HG02852 (cell line): ENCODE measurements around the gene ABI3BP.
A peak's percentile ranks its signal among the peaks of the same experiment; 100 is the strongest.

Experiments used
- ATAC-seq: cut with Tn5 transposase; IDR thresholded peaks from one replicate; pipeline ENCODE4 v1.9.1; 2021; ENCODE audit warnings: mild to moderate bottlenecking, moderate library complexity; ENCODE audit not compliant: unreplicated experiment

ABI3BP gene

DNA sequence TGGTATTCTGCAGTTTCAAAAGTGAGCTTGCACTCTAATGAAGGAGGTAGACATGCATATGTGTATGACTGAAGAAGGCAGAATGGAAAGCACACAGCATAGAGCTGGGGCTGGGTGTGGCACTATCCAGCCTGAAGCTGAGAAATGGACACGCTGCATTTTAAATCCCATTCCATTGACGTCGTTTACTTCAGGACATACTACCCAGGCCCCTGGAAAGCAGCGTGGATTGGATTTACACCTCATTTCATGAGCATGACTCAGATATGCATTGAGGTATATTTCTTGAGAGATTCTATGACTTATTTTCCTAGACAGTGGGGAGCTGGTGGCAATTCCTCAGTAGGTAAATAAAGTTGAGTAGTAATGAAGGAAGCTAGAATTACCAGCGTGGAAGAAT lies 101.4 kb downstream of the ABI3BP start:
- ATAC-seq, result no peak

DNA sequence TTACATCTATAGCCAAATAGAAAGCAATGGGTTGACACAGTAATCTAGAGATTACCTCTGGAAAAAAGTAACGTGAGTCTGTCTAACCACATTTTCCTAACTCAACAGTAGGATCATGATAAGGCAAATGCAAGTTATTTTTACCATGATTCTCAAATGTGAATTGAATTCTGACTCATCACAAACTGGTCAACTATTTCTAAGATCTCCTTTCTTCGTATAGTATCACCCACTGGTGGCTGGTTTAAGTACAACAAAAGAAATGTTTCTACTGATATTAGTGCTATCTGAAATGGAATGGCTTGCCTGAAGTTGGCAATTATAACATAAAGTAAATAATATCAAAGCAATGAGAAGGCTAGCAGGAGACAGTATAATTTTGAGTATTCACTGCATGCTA lies 102.2 kb downstream of the ABI3BP start:
- ATAC-seq, result no peak

DNA sequence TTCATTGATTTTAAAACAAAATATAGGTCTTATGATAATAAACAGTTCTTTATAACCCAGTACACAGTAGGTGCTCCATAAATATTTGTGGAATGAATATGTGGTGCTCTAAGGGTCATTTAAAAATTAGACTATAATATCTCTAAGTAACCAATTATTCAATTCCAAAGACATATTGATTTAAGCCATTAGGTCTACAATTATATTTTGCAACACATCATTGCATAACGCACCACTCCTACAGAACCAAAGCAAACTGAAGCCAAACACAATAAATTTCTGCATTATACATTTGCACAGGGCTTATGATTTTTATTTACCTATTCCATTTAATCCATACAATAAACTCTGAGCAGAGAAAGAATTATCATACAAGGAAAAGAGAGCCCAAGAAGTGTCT lies 104.3 kb downstream of the ABI3BP start:
- no peak for ATAC-seq

DNA sequence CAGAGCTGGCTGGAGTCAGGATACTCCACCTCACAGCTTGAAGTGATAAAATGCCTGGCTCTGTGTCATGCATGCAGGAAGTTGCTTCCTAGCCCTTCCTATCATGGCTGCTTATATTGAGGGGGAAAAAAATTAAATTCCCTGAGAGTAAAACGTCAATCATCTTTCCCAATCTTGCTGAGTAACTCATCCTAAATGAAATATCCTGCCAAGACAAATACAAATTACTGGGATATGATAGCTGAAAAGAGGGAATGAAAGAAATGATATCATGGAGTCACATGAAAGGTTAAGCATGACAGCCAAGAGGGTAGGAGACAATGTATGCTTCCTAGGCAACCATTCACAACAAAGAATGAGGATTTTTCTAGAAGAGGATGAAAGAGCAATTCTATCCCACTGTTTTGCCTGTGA lies 110.6 kb downstream of the ABI3BP start:
- ATAC-seq, result no peak

DNA sequence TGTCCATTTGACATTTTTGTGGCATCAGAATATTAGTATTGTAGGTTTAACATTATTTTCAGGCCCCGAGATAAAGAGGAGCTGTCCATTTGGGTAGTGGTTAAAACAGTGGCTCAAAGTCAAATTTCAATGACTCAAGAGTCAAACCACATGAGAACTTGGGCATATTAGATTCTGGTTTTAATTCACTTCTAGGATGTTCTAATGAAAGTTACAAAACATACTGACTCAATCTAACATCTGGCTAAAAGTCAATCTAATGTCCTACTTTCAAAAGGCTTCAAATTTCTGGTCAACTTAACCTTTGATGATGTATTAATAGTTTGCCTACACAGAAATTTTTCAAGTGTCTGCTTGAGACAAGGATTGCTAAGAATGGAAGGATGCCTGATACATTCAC lies 112.4 kb downstream of the ABI3BP start:
- ATAC-seq, result no peak

DNA sequence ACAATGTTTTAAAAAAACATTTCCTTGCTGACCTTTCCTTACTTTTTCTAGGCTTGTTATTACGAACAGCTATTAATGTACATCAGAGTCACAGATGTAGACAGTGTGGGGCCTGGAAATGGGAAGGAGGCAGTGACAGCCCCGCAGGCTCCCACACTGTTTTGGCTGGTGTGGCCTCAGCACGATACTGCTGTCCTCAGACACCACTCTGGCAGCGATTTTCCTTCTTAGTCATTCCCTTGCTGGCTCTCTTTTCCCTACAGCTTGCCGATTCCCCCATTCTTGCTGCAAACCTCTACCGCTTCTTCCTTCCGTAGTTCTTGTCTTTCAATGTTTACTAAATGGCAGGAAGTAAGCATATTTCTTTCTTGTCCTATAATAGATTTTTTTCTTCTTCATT lies 113.1 kb downstream of the ABI3BP start:
- no peak for ATAC-seq

DNA sequence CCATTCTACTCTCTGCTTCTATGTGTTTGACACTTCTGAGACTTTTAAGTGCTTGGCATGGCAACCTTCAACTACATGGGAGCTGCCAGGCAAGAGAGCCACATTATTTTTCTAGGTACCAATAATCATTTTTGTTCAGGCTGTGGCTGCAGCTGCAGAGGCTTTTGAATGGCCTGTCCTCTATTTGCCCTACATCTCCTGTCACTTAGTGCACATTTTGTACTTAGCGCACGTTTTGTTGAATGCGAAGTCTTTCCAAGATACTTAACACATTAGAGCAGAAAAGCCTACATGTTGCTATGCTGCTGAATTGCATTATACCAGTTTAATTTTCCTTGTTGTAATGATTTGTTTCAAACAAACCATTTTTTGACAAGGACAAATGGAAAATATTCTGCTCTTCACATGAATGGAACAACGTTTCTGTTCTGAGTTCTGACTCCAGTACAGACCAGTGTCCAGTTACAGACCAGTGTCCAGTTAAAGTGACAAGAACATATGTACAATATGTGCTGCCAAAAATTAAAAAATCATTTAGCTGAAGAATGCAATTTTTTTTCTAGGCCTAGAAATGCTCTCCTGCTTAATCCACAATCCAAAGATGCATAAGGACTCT lies 113.9 kb downstream of the ABI3BP start:
- ATAC-seq, result no peak

DNA sequence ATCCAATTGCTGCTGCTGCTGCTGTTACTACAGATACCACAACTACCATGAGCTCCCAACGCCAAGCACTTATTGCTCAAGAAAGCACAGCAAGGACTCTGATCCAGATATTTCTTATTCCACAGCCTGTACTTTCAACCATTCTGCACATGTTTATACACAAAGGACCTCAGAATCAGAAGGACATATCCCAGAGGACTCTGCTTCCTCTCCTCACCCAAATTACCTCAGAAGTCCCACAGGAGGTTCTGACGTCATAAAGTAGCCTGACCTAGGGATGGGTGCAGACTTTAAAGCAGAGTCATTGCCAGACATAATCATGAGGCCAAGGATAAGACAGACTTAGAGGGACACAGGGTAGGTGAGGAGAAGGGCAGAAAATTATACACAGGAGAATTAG lies 115.9 kb downstream of the ABI3BP start:
- ATAC-seq, result no peak

DNA sequence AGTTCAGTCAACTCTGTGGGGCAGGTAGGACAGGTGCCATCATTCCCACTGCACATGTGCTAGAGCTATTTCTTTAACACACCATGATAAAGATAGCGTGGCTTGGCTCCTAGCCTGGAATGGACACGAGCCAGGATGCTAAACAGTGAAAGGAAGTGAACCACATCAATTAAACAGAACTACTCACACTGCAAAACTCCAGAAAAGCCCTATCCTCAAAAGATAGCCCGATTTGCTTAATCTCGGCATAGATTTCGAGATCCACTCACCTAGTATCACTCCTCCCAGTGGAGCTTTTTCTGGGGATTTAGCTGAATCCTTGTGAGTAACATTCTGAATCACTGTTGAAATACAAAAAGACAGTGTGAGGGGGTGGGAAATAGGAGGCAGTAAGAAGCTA lies 118.0 kb downstream of the ABI3BP start:
- ATAC-seq, result no peak

DNA sequence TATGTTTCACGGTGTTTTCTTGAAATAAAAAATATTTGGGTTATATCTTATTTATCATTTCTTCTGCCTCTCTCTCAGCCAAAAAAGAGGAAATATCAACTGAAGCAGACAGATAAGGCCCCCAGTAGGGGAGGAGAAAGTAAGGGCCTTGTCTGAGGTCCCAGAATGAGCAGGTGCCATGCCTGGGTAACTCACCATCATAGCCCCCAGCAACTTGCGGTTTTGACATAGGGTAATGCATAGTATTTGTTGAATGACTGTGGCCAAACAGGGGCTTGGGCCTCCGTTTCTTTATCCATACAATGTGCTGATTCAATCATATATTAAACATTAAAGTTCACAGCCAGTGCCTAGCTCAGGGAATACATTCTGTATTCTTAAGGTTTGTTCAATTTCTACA lies 119.6 kb downstream of the ABI3BP start:
- no peak for ATAC-seq

DNA sequence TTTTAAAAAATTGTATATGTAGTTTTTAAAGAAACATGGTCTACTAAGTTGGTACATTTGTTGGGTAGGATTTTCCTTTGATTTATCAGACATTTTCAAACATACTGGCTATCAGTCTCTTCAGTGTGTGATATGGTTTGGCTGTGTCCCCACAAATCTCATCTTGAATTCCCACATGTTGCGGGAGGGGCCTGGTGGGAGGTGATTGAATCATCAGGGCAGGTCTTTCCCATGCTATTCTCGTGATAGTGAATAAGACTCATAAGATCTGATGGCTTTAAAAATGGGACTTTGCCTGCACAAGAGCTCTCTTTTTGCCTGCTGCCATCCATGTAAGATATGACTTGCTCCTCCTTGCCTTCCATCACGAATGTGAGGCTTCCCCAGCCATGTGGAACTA lies 121.9 kb downstream of the ABI3BP start:
- ATAC-seq, result no peak

DNA sequence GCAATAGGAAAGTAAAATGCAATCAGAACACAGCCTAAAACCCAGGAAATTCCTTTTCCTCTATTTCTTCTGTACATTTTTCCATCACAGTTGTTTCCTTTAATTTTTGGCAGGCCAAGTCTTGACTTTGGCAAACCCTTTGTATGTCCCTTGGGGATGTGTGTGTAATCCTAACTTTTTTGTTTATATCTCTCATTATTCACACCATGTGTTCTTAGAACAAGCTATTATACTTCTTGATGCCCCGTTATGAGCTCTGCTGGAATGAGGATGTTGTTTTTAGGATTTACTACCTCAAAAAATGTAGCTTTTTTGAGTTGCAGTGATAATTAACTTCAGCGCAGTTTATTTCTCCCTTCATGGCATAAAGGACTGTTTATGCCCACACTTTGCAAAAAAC lies 123.4 kb downstream of the ABI3BP start:
- ATAC-seq, result no peak

DNA sequence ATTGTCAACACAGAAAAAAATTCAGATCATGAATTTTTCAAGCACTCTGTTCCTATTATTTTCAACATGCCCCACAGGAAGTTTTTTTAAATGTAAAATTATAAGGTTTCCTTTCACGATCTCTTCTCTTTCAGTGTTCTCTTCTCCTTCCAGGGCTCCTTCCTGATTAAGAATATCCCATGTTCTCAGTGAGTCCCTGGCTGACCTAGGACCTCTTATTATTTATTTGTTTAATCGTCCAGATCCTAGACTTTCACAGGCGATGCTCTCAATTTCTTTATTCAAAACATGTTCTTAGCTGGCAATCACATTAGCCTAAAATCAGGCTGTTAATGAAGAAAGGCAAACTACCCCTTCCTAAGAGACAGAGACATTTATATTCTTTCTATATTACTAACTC lies 124.3 kb downstream of the ABI3BP start:
- no peak for ATAC-seq

DNA sequence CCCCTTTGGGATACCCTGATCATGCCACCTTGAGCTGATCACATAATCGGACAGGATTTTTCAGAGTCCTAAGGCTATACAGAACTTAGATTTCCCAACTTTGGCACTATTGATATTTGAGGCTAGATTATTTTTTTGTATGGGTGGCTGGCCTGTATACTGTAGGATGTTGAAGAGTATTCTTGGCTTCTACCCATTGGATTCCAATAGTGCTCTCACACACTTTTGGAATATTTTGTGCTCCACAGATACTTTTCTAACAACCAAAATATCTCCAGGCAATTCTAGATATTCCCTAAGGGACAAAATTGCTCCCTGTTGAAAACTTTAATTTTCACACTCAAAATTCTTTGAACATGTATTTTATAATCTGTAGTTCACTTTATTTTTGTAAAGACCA lies 125.1 kb downstream of the ABI3BP start:
- ATAC-seq, result no peak

DNA sequence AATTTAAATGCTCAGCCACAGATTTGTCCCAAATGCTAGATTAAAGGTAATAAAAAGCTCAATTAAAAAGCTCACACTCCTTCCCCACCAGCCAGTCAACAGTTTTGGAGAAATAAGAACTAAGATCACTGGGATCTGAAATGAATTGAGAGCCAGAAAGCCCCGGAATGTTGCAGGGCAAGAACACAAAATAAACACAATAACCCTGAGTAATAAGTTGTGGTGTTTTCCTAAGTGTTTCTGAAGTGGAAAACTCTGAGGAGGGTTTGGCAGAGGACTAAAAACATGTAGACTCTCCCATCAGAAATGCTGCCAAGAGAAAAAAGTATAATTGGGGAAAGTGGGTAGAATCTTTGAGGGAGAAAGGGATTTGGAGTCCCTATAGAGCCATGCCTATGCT lies 127.8 kb downstream of the ABI3BP start:
- no peak for ATAC-seq

DNA sequence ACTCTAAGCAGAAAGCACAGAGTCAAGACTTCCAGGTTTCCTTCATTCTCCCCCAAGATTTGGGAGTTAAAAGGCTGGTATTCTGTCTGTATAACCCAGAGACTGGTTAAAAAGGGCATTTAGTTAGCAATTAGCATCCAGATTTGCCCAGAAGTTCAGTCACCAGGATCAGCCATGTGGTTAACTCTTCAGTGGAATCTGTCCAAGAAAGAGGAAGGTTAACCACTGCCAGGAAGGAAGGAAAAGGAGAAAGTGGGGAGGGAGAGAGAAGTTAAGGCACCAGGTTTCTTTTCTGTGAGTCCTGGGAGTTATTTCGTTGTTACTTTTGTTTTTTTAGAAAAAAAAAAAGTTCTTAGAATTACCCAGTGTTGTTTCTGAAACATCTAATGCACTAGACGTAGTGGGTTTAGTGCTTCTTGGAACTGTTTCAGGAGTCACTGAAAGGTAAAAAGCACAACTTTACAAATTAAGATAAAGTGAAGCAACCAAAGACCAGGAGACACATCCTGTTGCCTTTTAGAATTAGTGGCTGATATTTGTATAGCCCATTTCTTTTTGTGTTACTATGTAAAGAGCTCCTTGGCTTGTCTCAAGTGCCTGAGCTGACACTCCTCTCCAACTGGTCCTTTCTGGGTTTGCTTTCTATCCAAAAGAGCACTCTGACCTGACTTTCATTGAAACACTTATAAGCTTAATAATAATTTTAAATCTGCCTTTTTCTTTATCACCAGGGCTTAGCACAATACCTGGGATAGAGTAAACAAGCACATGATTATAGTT lies 128.6 kb downstream of the ABI3BP start:
- ATAC-seq, result no peak

DNA sequence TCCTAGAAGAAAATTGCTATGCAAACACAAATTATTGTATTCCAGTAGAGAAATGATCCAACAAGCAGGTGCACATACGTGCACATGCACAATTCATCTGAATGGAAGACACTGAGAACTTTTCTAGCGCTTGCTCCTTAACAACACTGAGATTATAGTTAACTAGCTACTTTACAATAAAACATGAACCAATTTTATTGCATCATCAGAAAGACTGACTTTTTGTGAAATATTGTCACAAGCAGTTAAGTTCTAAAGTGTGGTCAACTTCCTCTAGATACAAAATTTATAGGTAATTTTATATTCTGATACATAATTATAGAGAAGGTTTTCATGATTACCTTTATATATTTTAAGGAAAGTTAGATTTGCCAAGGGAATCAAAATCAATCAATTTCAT lies 135.4 kb downstream of the ABI3BP start:
- no peak for ATAC-seq

DNA sequence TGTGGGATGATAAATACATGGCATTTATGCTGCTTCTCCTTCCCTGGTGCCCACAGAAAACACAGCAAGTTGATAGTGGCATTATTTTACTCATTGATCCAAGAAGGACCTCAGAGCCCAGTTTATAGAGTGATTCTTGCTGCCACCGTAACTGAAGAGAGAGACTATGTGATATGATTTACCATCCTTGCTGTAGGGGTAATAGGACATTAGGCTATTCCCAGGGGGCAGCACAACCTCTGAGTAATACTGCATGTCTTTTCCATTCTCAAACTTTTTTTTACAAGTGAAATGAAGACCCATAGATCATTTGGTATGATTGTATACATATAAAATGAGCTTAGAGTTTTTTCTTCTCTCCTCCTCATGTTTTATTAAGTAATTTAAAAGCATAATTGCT lies 136.4 kb downstream of the ABI3BP start:
- no peak for ATAC-seq

DNA sequence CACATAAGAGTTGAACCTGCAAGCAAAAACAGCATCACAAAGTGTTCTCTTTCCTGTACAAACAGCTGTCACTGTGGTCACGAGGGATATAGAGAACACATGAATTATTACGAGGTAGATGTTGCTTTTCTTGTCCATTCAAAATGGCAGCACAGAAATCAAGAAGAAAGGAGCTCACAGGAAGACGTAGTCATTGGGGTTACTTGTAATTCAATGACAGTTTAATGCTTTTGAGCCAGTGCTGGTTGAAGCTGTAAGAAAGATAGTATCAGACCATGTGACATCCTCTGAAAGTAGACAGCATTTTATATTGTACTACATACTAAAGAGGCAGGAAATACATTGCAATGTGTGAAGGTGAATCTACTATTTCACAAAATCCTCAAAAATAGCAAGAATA lies 140.4 kb downstream of the ABI3BP start:
- ATAC-seq, result no peak

DNA sequence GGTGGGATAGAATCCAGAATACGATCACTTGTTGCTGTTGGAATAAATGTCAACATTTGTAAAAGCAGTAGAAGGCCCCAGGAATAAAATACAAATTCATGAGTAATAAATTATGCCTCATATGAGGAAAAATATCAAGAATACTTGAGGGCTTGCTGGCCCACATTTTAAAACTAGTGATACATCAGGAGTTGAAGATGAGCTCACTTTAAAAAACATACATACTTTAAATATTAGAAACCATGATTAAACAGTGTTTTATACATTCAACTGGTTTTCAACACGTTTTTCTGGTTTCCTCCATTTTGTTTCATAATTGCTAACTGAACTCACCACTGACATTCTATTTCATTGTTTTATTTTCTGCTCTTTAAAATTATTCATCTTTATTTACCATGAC lies 142.5 kb downstream of the ABI3BP start:
- no peak for ATAC-seq

DNA sequence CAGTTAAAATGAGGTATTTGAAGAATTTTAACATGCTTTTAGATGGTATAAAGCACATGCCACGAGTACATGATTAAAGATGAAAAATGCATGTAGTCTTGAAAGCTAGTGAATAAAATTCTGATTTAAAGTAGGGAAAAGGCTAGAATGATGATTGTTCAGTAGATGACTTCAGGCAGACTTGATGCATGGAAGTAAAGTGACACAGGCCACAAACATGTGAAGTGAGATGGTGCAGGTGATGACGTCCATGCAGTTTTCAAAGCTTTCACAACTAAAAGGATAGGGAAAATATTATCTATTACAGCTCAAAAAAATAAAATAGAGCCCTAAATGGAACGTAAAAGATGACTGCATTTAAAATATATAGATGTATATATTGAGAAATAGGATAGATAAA lies 143.1 kb downstream of the ABI3BP start:
- no peak for ATAC-seq

DNA sequence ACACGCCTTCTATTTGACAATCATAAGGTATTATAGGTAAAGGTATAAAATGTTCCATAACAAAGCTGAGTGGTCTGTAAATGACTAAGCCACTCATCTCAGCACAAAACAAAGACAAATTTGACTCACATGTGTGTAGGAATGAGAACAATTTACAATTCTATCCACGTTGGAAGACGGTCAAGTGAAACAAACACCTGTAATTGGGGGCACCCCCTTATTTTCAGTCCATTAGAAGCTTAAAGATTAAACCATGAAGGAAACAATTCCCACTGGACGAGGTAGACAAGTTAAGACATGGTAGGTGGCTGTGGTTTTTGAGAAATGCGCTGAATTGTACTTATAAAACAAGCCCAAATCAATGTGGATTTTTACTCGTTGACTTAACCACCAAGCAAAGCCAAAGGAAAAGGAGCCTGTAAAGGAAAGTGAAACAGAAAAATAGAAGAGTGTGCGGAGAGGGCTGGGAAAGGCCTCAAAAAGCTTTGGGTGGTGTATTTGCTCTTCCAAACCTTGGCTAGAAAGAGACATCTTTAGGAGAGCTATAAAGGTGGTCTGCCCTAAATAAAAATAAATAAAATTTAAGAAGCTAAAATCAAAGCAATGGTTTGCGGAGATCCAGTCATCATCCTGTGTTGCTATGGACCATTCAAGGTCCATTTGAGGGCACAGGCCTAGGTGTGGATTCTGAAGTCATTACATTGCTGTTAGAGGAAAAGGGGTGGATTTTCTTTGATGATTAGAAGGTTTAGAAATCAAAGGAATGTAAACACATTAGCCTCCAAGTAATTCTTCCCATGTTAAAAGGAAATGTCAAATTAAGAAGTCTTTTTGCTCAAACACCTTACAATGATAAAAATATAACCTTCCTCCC lies 148.9 kb downstream of the ABI3BP start:
- ATAC-seq, result peak; percentile 56
